Endothelial cell of umbilical vein (primary cell): ENCODE data around the gene STH. TPM values are rescaled to one million over a fixed set of nuclear protein-coding genes. Genes with fewer than 3 reads are reported as not detected.

Source experiments
- BruUV-seq: library from RNA; stranded (reverse); fragments of 400-500 nt; replicated peaks from 2 replicates; lab custom pipeline; 2021; lab: Mats Ljungman, UMichigan
- CTCF ChIA-PET: fragments of 300-600, 350-600 bp; sonication (Branson Sonifier 250); formaldehyde crosslinking; loops from one replicate; lab custom pipeline; 2021; ENCODE audit warnings: antibody characterized with exemption, inconsistent platforms; lab: Charles Lee
- POLR2A ChIA-PET: fragments of 300-600, 350-600 bp; sonication (Branson Sonifier 250); formaldehyde crosslinking; loops from one replicate; lab custom pipeline; 2021; ENCODE audit warnings: antibody characterized with exemption, inconsistent platforms; lab: Charles Lee
- DNase-seq: peaks from one replicate; pipeline ENCODE4 v3.0.0-alpha.2; 2011; ENCODE audit warnings: low read depth, low spot score
- FAIRE-seq: peaks from 2 replicates; lab custom pipeline; 2011; peaks lifted over from hg19 to GRCh38; lab: Jason Lieb, UNC
- H2AFZ ChIP-seq: 2 replicates; pipeline ENCODE4 v1.6.0; 2012; ENCODE audit warnings: low read depth, low read length, control low read depth, inconsistent platforms
- H3K27ac ChIP-seq: 2 replicates; pipeline ENCODE4 v1.5.1; 2011; ENCODE audit warnings: low read depth, mild to moderate bottlenecking, control low read depth, low read length, moderate library complexity; ENCODE audit not compliant: insufficient read depth
- H3K27me3 ChIP-seq, 2 experiments: 2 replicates each; pipeline versions ENCODE4 v1.6.0 to v1.6.1; 2011; ENCODE audit warnings: low read length in 2 of 2, mixed read lengths in 1 of 2; ENCODE audit not compliant: control insufficient read depth in 2 of 2, insufficient read depth in 2 of 2
- H3K36me3 ChIP-seq, 2 experiments: 2 replicates in 1 of 2; 3 replicates in 1 of 2; pipeline ENCODE4 v1.5.1; 2011; ENCODE audit warnings: low read length in 2 of 2, mild to moderate bottlenecking in 1 of 2, moderate library complexity in 1 of 2; ENCODE audit not compliant: control insufficient read depth in 2 of 2, insufficient read depth in 2 of 2; ENCODE audit errors: extremely low read depth in 1 of 2
- H3K4me1 ChIP-seq: 3 replicates; pipeline ENCODE4 v1.5.1; 2011; ENCODE audit warnings: mild to moderate bottlenecking, low read length; ENCODE audit not compliant: control insufficient read depth, insufficient read depth; ENCODE audit errors: extremely low read depth
- H3K4me2 ChIP-seq: 2 replicates; pipeline ENCODE4 v1.6.1; 2011; ENCODE audit warnings: low read length, control low read depth, mixed read lengths; ENCODE audit not compliant: insufficient read depth
- H3K4me3 ChIP-seq, 3 experiments: fragments of 200-600 bp in 1 of 3; sonication (generic), shearing (Covaris generic) in 1 of 3; replicated peaks in 1 of 3; 2 replicates each; pipeline ENCODE4 v1.5.1; 2011 to 2016; ENCODE audit warnings: control low read depth in 3 of 3, low read length in 3 of 3, mild to moderate bottlenecking in 2 of 3, inconsistent platforms in 1 of 3, low read depth in 1 of 3, moderate library complexity in 1 of 3; ENCODE audit not compliant: insufficient read depth in 1 of 3
- H3K79me2 ChIP-seq: 2 replicates; pipeline ENCODE4 v1.6.0; 2012; ENCODE audit warnings: low read length, inconsistent platforms; ENCODE audit not compliant: control insufficient read depth, insufficient read depth
- H3K9ac ChIP-seq: replicated peaks from 2 replicates; pipeline ENCODE3; 2011; ENCODE audit warnings: low read length, control low read depth; ENCODE audit not compliant: insufficient read depth; ENCODE audit errors: extremely low read depth
- H3K9me1 ChIP-seq: replicated peaks from 3 replicates; pipeline ENCODE4 v1.6.0; 2011; ENCODE audit warnings: mild to moderate bottlenecking, low read length; ENCODE audit not compliant: control insufficient read depth, insufficient read depth; ENCODE audit errors: extremely low read depth
- H3K9me3 ChIP-seq: replicated peaks from 2 replicates; pipeline ENCODE4 v1.5.1; 2012; ENCODE audit warnings: low read length, inconsistent platforms; ENCODE audit not compliant: control insufficient read depth, insufficient read depth
- H4K20me1 ChIP-seq: replicated peaks from 2 replicates; pipeline ENCODE3; 2011; ENCODE audit warnings: mild to moderate bottlenecking, low read length; ENCODE audit not compliant: control insufficient read depth, insufficient read depth; ENCODE audit errors: extremely low read depth
- CTCF ChIP-seq, 2 donors: IDR thresholded peaks; 1 replicate in 1 of 2; 2 replicates in 1 of 2; pipeline ENCODE4 v1.5.1; 2011; ENCODE audit warnings: low read length in 2 of 2, mild to moderate bottlenecking in 2 of 2, moderate library complexity in 2 of 2, control low read depth in 1 of 2, inconsistent platforms in 1 of 2, low read depth in 1 of 2; ENCODE audit not compliant: insufficient read depth in 1 of 2; ENCODE audit errors: extremely low read depth in 1 of 2
- EZH2 ChIP-seq: IDR thresholded peaks from 2 replicates; pipeline ENCODE4 v1.6.1; 2012; ENCODE audit warnings: borderline replicate concordance, low read depth, mild to moderate bottlenecking, moderate library complexity, low read length, inconsistent platforms; ENCODE audit not compliant: severe bottlenecking
- FOS ChIP-seq: IDR thresholded peaks from 2 replicates; pipeline ENCODE4 v1.6.1; 2011; ENCODE audit warnings: mild to moderate bottlenecking, low read length, moderate library complexity, borderline replicate concordance; ENCODE audit not compliant: insufficient read depth
- GATA2 ChIP-seq: IDR thresholded peaks from 2 replicates; pipeline ENCODE4 v1.7.0; 2011; ENCODE audit warnings: low read depth, mild to moderate bottlenecking, moderate library complexity, mixed read lengths, low read length; ENCODE audit not compliant: insufficient read length, insufficient read depth
- JUN ChIP-seq: IDR thresholded peaks from 2 replicates; pipeline ENCODE4 v1.6.1; 2011; ENCODE audit warnings: borderline replicate concordance, low read depth; ENCODE audit not compliant: insufficient read length, insufficient read depth
- MYC ChIP-seq: IDR thresholded peaks from one replicate; pipeline ENCODE4 v1.6.1; 2011; ENCODE audit warnings: mild to moderate bottlenecking, low read depth, low read length
- POLR2A ChIP-seq: IDR thresholded peaks from 2 replicates; pipeline ENCODE4 v1.6.1; 2012; ENCODE audit warnings: low read depth, mild to moderate bottlenecking, control low read depth, low read length
- POLR2AphosphoS5 ChIP-seq: IDR thresholded peaks from 2 replicates; pipeline ENCODE4 v1.6.1; 2012; ENCODE audit warnings: low read depth, mild to moderate bottlenecking, control low read depth, low read length, moderate library complexity; ENCODE audit not compliant: insufficient read depth
- dilution Hi-C: fragments of 300-500 bp; cut with MboI; formaldehyde crosslinking; loops from one replicate; pipeline ENCODE4 v1.15.0; 2019; ENCODE audit warnings: low sequenced_read_pairs; ENCODE audit not compliant: extremely low pct_ligation_motif_present
- intact Hi-C: fragments of 100-400 bp; cut with micrococcal nuclease; formaldehyde crosslinking; loops from one replicate; pipeline ENCODE4 v1.10.0; 2022
- polyA plus RNA-seq, 4 experiments: library from polyadenylated mRNA; depleted of rRNA in 3 of 4; stranded (reverse) in 3 of 4; unstranded in 1 of 4; fragments of >200 nt; gene quantifications; 2 replicates each; pipeline versions ENCODE4 v1.2.1 to v1.2.3, GENCODE V29; 2011 to 2012; ENCODE audit warnings: missing spikeins in 1 of 4
- total RNA-seq: library from RNA; stranded (reverse); gene quantifications from 2 replicates; pipeline ENCODE4 v1.2.3, GENCODE V29; 2021
- TF ChIP-seq, protein P1 (sequence below): IDR thresholded peaks from 2 replicates; pipeline ENCODE4 v1.6.1; 2011; ENCODE audit not compliant: insufficient read depth, insufficient read length

Gene STH
- total and polyA plus RNA-seq, 2 donors (not counting 3 experiments of a cell fraction or from before 2014, with no cell fraction given): not detected

DNA sequence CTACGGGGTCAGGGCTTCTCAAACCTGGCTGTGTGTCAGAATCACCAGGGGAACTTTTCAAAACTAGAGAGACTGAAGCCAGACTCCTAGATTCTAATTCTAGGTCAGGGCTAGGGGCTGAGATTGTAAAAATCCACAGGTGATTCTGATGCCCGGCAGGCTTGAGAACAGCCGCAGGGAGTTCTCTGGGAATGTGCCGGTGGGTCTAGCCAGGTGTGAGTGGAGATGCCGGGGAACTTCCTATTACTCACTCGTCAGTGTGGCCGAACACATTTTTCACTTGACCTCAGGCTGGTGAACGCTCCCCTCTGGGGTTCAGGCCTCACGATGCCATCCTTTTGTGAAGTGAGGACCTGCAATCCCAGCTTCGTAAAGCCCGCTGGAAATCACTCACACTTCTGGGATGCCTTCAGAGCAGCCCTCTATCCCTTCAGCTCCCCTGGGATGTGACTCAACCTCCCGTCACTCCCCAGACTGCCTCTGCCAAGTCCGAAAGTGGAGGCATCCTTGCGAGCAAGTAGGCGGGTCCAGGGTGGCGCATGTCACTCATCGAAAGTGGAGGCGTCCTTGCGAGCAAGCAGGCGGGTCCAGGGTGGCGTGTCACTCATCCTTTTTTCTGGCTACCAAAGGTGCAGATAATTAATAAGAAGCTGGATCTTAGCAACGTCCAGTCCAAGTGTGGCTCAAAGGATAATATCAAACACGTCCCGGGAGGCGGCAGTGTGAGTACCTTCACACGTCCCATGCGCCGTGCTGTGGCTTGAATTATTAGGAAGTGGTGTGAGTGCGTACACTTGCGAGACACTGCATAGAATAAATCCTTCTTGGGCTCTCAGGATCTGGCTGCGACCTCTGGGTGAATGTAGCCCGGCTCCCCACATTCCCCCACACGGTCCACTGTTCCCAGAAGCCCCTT lies 10.9 kb downstream of the STH start:
- Histone ChIP-seq H3K9me1 (no peaks in the 10 kb centered on the region), H3K4me2 (no peak overlapping the region), H3K79me2 (no peaks in the 10 kb centered on the region), H3K4me1 (no peaks in the 10 kb centered on the region), H3K27ac (no peak overlapping the region), H2AFZ (no peak overlapping the region), H3K4me3 (no peak overlapping the region), H3K9ac (no peak overlapping the region), H3K27me3 (peaks cover 0 to 2% of the 10 kb centered on the region in 2 experiments), H4K20me1 (no peaks in the 10 kb centered on the region), H3K9me3 (no peaks in the 10 kb centered on the region), H3K36me3 (no peaks in the 10 kb centered on the region)
- ChIA-PET POLR2A (no interaction called here), CTCF (interaction anchor here (1.8 kb wide), 1 partner anchor 203 kb away, joined by 4 read pairs; no protein-coding TSS in a partner anchor)
- no peak for DNase-seq
- dilution Hi-C loops (no loop called here), intact Hi-C loops (no loop called here)
- TF ChIP-seq, protein P1, sequence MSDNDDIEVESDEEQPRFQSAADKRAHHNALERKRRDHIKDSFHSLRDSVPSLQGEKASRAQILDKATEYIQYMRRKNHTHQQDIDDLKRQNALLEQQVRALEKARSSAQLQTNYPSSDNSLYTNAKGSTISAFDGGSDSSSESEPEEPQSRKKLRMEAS: no peak
- TF ChIP-seq GATA2: no peak
- TF ChIP-seq POLR2AphosphoS5: no peak
- no peak for TF ChIP-seq FOS
- TF ChIP-seq POLR2A: no peak
- TF ChIP-seq MYC: no peak
- no peak for TF ChIP-seq JUN
- no peak for TF ChIP-seq EZH2
- no peak for TF ChIP-seq CTCF (IDR thresholded peaks at IDR 0.05; ENCODE audit: extremely low read depth in 1 of 2, insufficient read depth in 1 of 2, low read depth in 1 of 2, low read length in 2 of 2)
- FAIRE-seq: no peak
- no TSS peak for BruUV-seq
